PC-9 (cell line): ENCODE results near the gene RALB. TPM values are rescaled to one million over a fixed set of nuclear protein-coding genes. Genes with fewer than 3 reads are reported as not detected.
A peak's percentile ranks its signal among the peaks of the same experiment; 100 is the strongest.

Experiments
- BruUV-seq: library from RNA; stranded (reverse); fragments of 400-500 nt; replicated peaks from 2 replicates; lab custom pipeline; 2021; lab: Mats Ljungman, UMichigan
- CTCF ChIA-PET: fragments of 300-600 bp; sonication (Branson Sonifier 250); formaldehyde crosslinking; loops from one replicate; lab custom pipeline; 2022; ENCODE audit warnings: antibody characterized with exemption; lab: Charles Lee
- POLR2A ChIA-PET: fragments of 300-600 bp; sonication (Branson Sonifier 250); formaldehyde crosslinking; loops from one replicate; lab custom pipeline; 2022; ENCODE audit warnings: antibody characterized with exemption; ENCODE audit not compliant: unreplicated experiment; lab: Charles Lee
- DNase-seq, 2 experiments: peaks; one replicate each; pipeline versions ENCODE4 v3.0.0 to v3.0.0-alpha.2; 2015 to 2022; ENCODE audit warnings: mixed read lengths in 1 of 2
- H2AFZ ChIP-seq: fragments of 200-600 bp; sonication (generic); 2 replicates; pipeline ENCODE4 v1.8.1; 2017; ENCODE audit warnings: antibody characterized with exemption
- H3F3A ChIP-seq: fragments of 200-600 bp; sonication (generic); 2 replicates; pipeline ENCODE4 v1.8.1; 2017; ENCODE audit warnings: antibody characterized with exemption, mild to moderate bottlenecking, low read depth; ENCODE audit not compliant: insufficient read depth
- H3K27ac ChIP-seq: fragments of 200-600 bp; sonication (generic); 2 replicates; pipeline ENCODE4 v1.6.1; 2016; ENCODE audit warnings: mixed run types
- H3K27me3 ChIP-seq: fragments of 200-600 bp; sonication (generic); 2 replicates; pipeline ENCODE4 v1.6.1; 2016; ENCODE audit warnings: low read depth, mixed run types; ENCODE audit not compliant: insufficient read depth
- H3K36me3 ChIP-seq: fragments of 200-600 bp; sonication (generic); 2 replicates; pipeline ENCODE4 v1.6.1; 2016; ENCODE audit warnings: low read depth, mixed run types
- H3K4me1 ChIP-seq: fragments of 200-600 bp; sonication (generic); replicated peaks from 2 replicates; pipeline ENCODE4 v1.6.1; 2016; ENCODE audit warnings: mixed run types; ENCODE audit not compliant: insufficient read depth
- H3K4me2 ChIP-seq: fragments of 200-600 bp; sonication (generic); 2 replicates; pipeline ENCODE4 v1.6.1; 2017; ENCODE audit warnings: mixed run types
- H3K4me3 ChIP-seq: fragments of 200-600 bp; sonication (generic); 2 replicates; pipeline ENCODE4 v1.6.1; 2016; ENCODE audit warnings: mixed run types
- H3K79me2 ChIP-seq: fragments of 200-600 bp; sonication (generic); 2 replicates; pipeline ENCODE4 v1.6.1; 2017; ENCODE audit warnings: low read depth, mixed run types
- H3K9me2 ChIP-seq: fragments of 200-600 bp; sonication (generic); 2 replicates; pipeline ENCODE4 v1.8.1; 2017; ENCODE audit warnings: mild to moderate bottlenecking; ENCODE audit not compliant: insufficient read depth
- H3K9me3 ChIP-seq: fragments of 200-600 bp; sonication (generic); 2 replicates; pipeline ENCODE4 v1.8.1; 2016; ENCODE audit warnings: low read depth; ENCODE audit not compliant: insufficient read depth
- H4K20me1 ChIP-seq: fragments of 200-600 bp; sonication (generic); 2 replicates; pipeline ENCODE4 v1.8.1; 2017; ENCODE audit not compliant: insufficient read depth
- CTCF ChIP-seq: fragments of 200-600 bp; sonication (generic); conservative IDR thresholded peaks from 2 replicates; pipeline ENCODE4 v1.6.1; 2017; ENCODE audit warnings: mixed run types, antibody characterized with exemption, mild to moderate bottlenecking, moderate library complexity
- EZH2 ChIP-seq: fragments of 200-600 bp; sonication (generic); IDR thresholded peaks from 2 replicates; pipeline ENCODE4 v1.8.0; 2017; ENCODE audit warnings: antibody characterized with exemption, low read depth
- intact Hi-C: fragments of 100-400 bp; cut with micrococcal nuclease; formaldehyde crosslinking; loops from one replicate; pipeline ENCODE4 v1.10.0; 2022; ENCODE audit not compliant: unreplicated experiment
- total RNA-seq: library from RNA; stranded (reverse); gene quantifications from 2 replicates; pipeline ENCODE4 v1.2.3, GENCODE V29; 2021

RALB gene
- total RNA-seq, 1 experiment from 2014 or later: 86.6 TPM

GRCh38 chr2:120250640-120251039 is 2.0 kb upstream of the RALB start:
- Histone ChIP-seq H3K36me3 (no peaks in the 10 kb centered on the region), H3F3A (peaks cover 29% of the 10 kb centered on the region), H3K27ac (no peak overlapping the region), H2AFZ (no peak overlapping the region), H3K4me3 (no peak overlapping the region), H4K20me1 (peaks cover 7% of the 10 kb centered on the region; the same call in 1 of the 2 replicates), H3K79me2 (peaks cover 26% of the 10 kb centered on the region), H3K27me3 (no peaks in the 10 kb centered on the region), H3K4me2 (no peak overlapping the region), H3K4me1 (peaks cover 53% of the 10 kb centered on the region), H3K9me2 (no peaks in the 10 kb centered on the region), H3K9me3 (no peaks in the 10 kb centered on the region)
- ChIA-PET POLR2A (interaction anchor here (0.5 kb wide), 1 partner anchor 75 kb away, joined by 7 read pairs; no protein-coding TSS in a partner anchor), CTCF (no interaction called here)
- no TSS peak for BruUV-seq
- DNase-seq: no peak
- TF ChIP-seq EZH2 (no peak), CTCF (no peak)
- intact Hi-C loops: no loop called here

GRCh38 chr2:120251078-120251477 is 1.6 kb upstream of the RALB start:
- ChIA-PET CTCF (interaction anchor here (2.1 kb wide), 1 partner anchor 62 kb away, joined by 5 read pairs; no protein-coding TSS in a partner anchor), POLR2A (interaction anchor here (0.5 kb wide), 1 partner anchor 75 kb away, joined by 7 read pairs; no protein-coding TSS in a partner anchor)
- Histone ChIP-seq H3K36me3 (0 out of 2 replicates have a peak, but pooled peaks cover under 1% of the 10 kb centered on the region), H3K4me1 (peaks cover 50% of the 10 kb centered on the region), H3K4me2 (no peak overlapping the region), H3K4me3 (no peak overlapping the region), H3K27ac (no peak overlapping the region), H4K20me1 (peaks cover 9% of the 10 kb centered on the region; the same call in 1 of the 2 replicates), H3K9me2 (no peaks in the 10 kb centered on the region), H3K27me3 (no peaks in the 10 kb centered on the region), H3K79me2 (peaks cover 30% of the 10 kb centered on the region), H3K9me3 (no peaks in the 10 kb centered on the region), H2AFZ (no peak overlapping the region), H3F3A (peaks cover 24% of the 10 kb centered on the region)
- TF ChIP-seq CTCF (no peak), EZH2 (no peak)
- no peak for DNase-seq
- intact Hi-C loops: no loop called here
- no TSS peak for BruUV-seq

GRCh38 chr2:120251880-120252224 is 800 bp upstream of the RALB start:
- peaks cover 9% of the 10 kb centered on the region; the same call in 1 of the 2 replicates for H4K20me1 ChIP-seq
- H3K9me2 ChIP-seq: no peaks in the 10 kb centered on the region
- no peak overlapping the region for H3K27ac ChIP-seq
- ChIA-PET POLR2A (interaction anchor here (0.6 to 1.2 kb wide), 6 partner anchors 8 to 466 kb away, joined by 3 to 23 read pairs (median 6); partner anchors contain the start of gene TMEM185B), CTCF (interaction anchor here (0.9 to 2.1 kb wide), 4 partner anchors 15 to 61 kb away, joined by 3 to 7 read pairs (median 4); partner anchors contain the start of gene TMEM185B)
- BruUV-seq: TSS peak; percentile 93
- H3K4me1 ChIP-seq: peaks cover 45% of the 10 kb centered on the region
- peaks cover 20% of the 10 kb centered on the region for H3F3A ChIP-seq
- intact Hi-C loops: loop anchor here (1.0 to 2.0 kb wide), 3 partner anchors 13 to 61 kb away; partner anchors contain the start of gene TMEM185B
- peak overlapping the region; percentile 82 for H3K4me2 ChIP-seq
- no peaks in the 10 kb centered on the region for H3K9me3 ChIP-seq
- TF ChIP-seq EZH2: no peak
- no peak for TF ChIP-seq CTCF
- H3K27me3 ChIP-seq: no peaks in the 10 kb centered on the region
- peak overlapping the region; percentile 80 for H2AFZ ChIP-seq
- H3K4me3 ChIP-seq: peak overlapping the region; percentile 80
- H3K79me2 ChIP-seq: peaks cover 38% of the 10 kb centered on the region
- peaks cover 8% of the 10 kb centered on the region; the same call in 1 of the 2 replicates for H3K36me3 ChIP-seq
- DNase-seq: no peak
